GM12865 (cell line): ENCODE results near the gene RPGR.

Source experiments
- DNase-seq: peaks from one replicate; pipeline ENCODE4 v3.0.0; 2010; ENCODE audit warnings: low read depth
- H3K4me3 ChIP-seq: 2 replicates; pipeline ENCODE4 v1.5.1; 2011; ENCODE audit warnings: mild to moderate bottlenecking, low read depth, low read length, control low read depth
- TF ChIP-seq, protein P1 (sequence below): IDR thresholded peaks from 2 replicates; pipeline ENCODE4 v1.5.1; 2011; ENCODE audit warnings: low read length, control low read depth, low read depth, inconsistent platforms; ENCODE audit not compliant: insufficient read depth; ENCODE audit errors: missing control alignments

Gene RPGR

DNA sequence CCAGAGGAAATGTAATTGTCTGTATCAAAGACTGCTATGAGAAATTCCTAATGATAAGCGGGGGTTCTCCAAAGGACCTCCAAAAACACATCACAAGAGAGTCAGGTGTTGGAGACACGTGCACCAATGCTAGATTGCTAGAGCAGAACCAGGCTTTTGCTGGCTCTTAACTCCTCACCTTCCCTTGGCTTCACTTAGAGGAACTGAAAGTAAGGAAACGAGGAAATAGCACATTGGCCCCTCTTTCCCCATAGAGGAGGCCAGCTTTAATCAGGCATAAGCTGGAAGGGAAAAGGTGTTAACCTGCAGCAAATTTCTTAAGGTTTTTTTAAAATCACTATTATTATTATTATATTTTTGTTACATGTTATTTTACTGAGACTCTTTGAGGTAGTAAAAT is 38.6 kb upstream of the RPGR start:
- TF ChIP-seq, protein P1, sequence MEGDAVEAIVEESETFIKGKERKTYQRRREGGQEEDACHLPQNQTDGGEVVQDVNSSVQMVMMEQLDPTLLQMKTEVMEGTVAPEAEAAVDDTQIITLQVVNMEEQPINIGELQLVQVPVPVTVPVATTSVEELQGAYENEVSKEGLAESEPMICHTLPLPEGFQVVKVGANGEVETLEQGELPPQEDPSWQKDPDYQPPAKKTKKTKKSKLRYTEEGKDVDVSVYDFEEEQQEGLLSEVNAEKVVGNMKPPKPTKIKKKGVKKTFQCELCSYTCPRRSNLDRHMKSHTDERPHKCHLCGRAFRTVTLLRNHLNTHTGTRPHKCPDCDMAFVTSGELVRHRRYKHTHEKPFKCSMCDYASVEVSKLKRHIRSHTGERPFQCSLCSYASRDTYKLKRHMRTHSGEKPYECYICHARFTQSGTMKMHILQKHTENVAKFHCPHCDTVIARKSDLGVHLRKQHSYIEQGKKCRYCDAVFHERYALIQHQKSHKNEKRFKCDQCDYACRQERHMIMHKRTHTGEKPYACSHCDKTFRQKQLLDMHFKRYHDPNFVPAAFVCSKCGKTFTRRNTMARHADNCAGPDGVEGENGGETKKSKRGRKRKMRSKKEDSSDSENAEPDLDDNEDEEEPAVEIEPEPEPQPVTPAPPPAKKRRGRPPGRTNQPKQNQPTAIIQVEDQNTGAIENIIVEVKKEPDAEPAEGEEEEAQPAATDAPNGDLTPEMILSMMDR, result no peak

GRCh38 chrX:38363046-38363445 is 35.7 kb upstream of the RPGR start:
- DNase-seq, result no peak
- H3K4me3 ChIP-seq, result no peak overlapping the region
- TF ChIP-seq, protein P1, result no peak

More for the DNA sequence above, 38.6 kb upstream of the RPGR start:
- no peak overlapping the region for H3K4me3 ChIP-seq
- DNase-seq, result no peak

- no peak for DNase-seq
- no peak overlapping the region for H3K4me3 ChIP-seq
- TF ChIP-seq, protein P1, result no peak
Observed at GRCh38 chrX:38357747-38358673, 30.7 kb upstream of the RPGR start.

DNA sequence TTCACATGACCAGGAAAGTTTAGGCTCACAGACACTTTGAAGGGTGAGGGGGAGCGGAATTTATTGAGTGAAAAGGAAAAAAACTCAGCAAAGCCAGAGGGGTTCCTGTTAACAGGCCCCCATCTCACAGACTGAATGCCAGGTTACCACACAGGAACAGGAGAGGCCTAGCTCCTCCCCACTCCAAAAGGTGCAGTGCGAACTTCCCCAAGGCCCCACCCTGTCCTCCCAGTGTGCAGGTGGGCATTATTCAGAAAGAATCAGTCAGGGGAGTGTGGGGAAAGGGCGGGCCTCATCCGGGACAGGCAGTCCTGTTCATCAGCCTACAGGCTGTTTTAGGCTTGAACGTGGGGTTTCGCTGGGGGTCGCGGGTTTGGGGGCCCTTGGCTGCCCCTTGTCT is 29.1 kb upstream of the RPGR start:
- H3K4me3 ChIP-seq, result no peak overlapping the region
- DNase-seq, result no peak
- TF ChIP-seq, protein P1, result no peak

DNA sequence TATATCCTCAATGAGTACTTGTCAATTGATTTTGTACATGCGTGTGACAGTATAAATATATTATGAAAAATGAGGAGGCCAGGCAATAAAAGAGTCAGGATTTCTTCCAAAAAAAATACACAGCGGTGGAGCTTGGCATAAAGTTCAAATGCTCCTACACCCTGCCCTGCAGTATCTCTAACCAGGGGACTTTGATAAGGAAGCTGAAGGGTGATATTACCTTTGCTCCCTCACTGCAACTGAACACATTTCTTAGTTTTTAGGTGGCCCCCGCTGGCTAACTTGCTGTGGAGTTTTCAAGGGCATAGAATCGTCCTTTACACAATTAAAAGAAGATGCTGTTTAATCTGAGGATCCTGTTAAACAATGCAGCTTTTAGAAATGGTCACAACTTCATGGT is 25.1 kb upstream of the RPGR start, which contains the start of gene OTC:
TSS of gene OTC (plus strand) at position 243 of the 400 bp plus-strand sequence. CDS start at position 336, 93 bp downstream.
- TF ChIP-seq, protein P1, result no peak
- no peak for DNase-seq
- no peak within 1 kb of the TSS for H3K4me3 ChIP-seq

DNA sequence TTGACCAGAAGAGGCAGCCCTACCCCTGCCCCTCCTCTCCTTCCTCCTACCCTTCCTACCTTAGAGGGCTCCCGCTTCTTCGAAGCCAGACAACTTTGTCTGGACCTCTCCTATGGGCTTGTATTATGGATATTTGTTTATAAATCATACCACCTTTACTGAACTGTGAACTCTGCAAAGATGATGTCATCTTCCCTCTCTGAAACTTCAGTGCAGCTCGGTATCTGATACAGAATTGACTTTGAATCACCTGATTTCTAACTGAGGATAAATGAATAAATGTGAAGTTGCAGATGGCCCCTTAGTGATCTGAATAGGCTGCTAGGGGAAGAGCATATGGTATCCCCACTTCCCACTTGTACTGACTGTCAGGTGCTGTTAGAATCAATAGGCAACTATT is 24.0 kb upstream of the RPGR start:
- TF ChIP-seq, protein P1, result no peak

More for the DNA sequence above, 24.0 kb upstream of the RPGR start:
- no peak for DNase-seq
- H3K4me3 ChIP-seq, result no peak overlapping the region
